SK-N-SH (cell line): ENCODE data around the gene VRK2. TPM values are rescaled to one million over a fixed set of nuclear protein-coding genes. Genes with fewer than 3 reads are reported as not detected.

Source experiments
- CTCF ChIA-PET: fragments of 300-600, 350-600 bp; formaldehyde crosslinking; extraction: SDS; loops from one replicate; lab custom pipeline; 2021; lab: Yijun Ruan, JAX
- POLR2A ChIA-PET: fragments of 350-600 bp; sonication (Branson Sonifier 250); formaldehyde crosslinking; extraction: SDS; loops from one replicate; lab custom pipeline; 2020; ENCODE audit warnings: antibody characterized with exemption, inconsistent platforms; lab: Yijun Ruan, JAX
- DNase-seq: peaks from one replicate; pipeline ENCODE4 v3.0.0; 2012
- H2AFZ ChIP-seq: fragments of 200-600 bp; sonication (generic); 2 replicates; pipeline ENCODE4 v1.8.1; 2016; ENCODE audit warnings: antibody characterized with exemption, mild to moderate bottlenecking, low read depth
- H3F3A ChIP-seq: fragments of 200-600 bp; sonication (generic); replicated peaks from 2 replicates; pipeline ENCODE3; 2016; ENCODE audit warnings: antibody characterized with exemption, mild to moderate bottlenecking; ENCODE audit not compliant: insufficient read depth
- H3K27ac ChIP-seq, 2 experiments: fragments of 200-500 bp in 1 of 2; fragments of 200-600 bp in 1 of 2; sonication (Bioruptor generic) in 1 of 2; sonication (generic), shearing (Covaris generic) in 1 of 2; 2 replicates each; pipeline versions ENCODE4 v1.5.1 to v1.6.1; 2014 to 2016; ENCODE audit warnings: low read depth in 2 of 2, inconsistent platforms in 1 of 2, low read length in 1 of 2, mild to moderate bottlenecking in 1 of 2, mixed read lengths in 1 of 2
- H3K27me3 ChIP-seq: fragments of 200-600 bp; sonication (generic), shearing (Covaris generic); 2 replicates; pipeline ENCODE4 v1.6.1; 2016; ENCODE audit warnings: mixed run types; ENCODE audit not compliant: insufficient read depth
- H3K36me3 ChIP-seq, 2 experiments: fragments of 200-500 bp in 1 of 2; fragments of 200-600 bp in 1 of 2; sonication (Bioruptor generic) in 1 of 2; sonication (generic) in 1 of 2; replicated peaks in 1 of 2; 2 replicates each; pipeline versions ENCODE3 to v1.5.1; 2014 to 2016; ENCODE audit warnings: low read length in 1 of 2, mild to moderate bottlenecking in 1 of 2; ENCODE audit not compliant: insufficient read depth in 2 of 2, control insufficient read depth in 1 of 2
- H3K4me1 ChIP-seq, 2 experiments: fragments of 200-500 bp in 1 of 2; fragments of 200-600 bp in 1 of 2; sonication (Bioruptor generic) in 1 of 2; sonication (generic), shearing (Covaris generic) in 1 of 2; 2 replicates each; pipeline versions ENCODE4 v1.5.1 to v1.6.1; 2014 to 2016; ENCODE audit warnings: low read depth in 1 of 2, low read length in 1 of 2, mixed run types in 1 of 2; ENCODE audit not compliant: insufficient read depth in 2 of 2, control insufficient read depth in 1 of 2
- H3K4me2 ChIP-seq: fragments of 200-600 bp; sonication (generic), shearing (Covaris generic); 2 replicates; pipeline ENCODE4 v1.6.1; 2017; ENCODE audit warnings: mixed run types
- H3K4me3 ChIP-seq, 2 experiments: fragments of 200-500 bp in 1 of 2; fragments of 200-600 bp in 1 of 2; sonication (Bioruptor generic) in 1 of 2; sonication (generic), shearing (Covaris generic) in 1 of 2; 2 replicates each; pipeline versions ENCODE4 v1.5.1 to v1.8.1; 2014 to 2016; ENCODE audit warnings: low read depth in 2 of 2, inconsistent platforms in 1 of 2, low read length in 1 of 2, mild to moderate bottlenecking in 1 of 2, mixed read lengths in 1 of 2, moderate library complexity in 1 of 2
- H3K79me2 ChIP-seq: fragments of 200-600 bp; sonication (generic); 2 replicates; pipeline ENCODE4 v1.8.1; 2017; ENCODE audit warnings: mild to moderate bottlenecking; ENCODE audit not compliant: insufficient read depth
- H3K9ac ChIP-seq: fragments of 200-600 bp; sonication (generic); 2 replicates; pipeline ENCODE4 v1.6.1; 2017; ENCODE audit warnings: mixed run types
- H3K9me2 ChIP-seq: fragments of 200-600 bp; sonication (generic); 2 replicates; pipeline ENCODE4 v1.6.1; 2017; ENCODE audit warnings: mixed run types
- H3K9me3 ChIP-seq: fragments of 200-600 bp; sonication (generic); 2 replicates; pipeline ENCODE4 v1.6.1; 2017; ENCODE audit warnings: mixed run types, mild to moderate bottlenecking, moderate library complexity
- H4K20me1 ChIP-seq: fragments of 200-600 bp; sonication (generic); 2 replicates; pipeline ENCODE4 v1.6.1; 2017; ENCODE audit warnings: mild to moderate bottlenecking, mixed run types; ENCODE audit not compliant: insufficient read depth
- CHD2 ChIP-seq: fragments of 150-350 bp; IDR thresholded peaks from 2 replicates; pipeline ENCODE4 v1.6.1; 2018; ENCODE audit warnings: low read length; ENCODE audit not compliant: partially characterized antibody
- ELF1 ChIP-seq: IDR thresholded peaks from 2 replicates; pipeline ENCODE4 v1.4.0; 2012
- EP300 ChIP-seq, 2 experiments: IDR thresholded peaks; 2 replicates each; pipeline versions ENCODE4 v1.4.0 to v1.6.1; 2012; ENCODE audit warnings: borderline replicate concordance in 1 of 2, low read depth in 1 of 2, low read length in 1 of 2
- EZH2phosphoT487 ChIP-seq: fragments of 200-600 bp; sonication (generic); IDR thresholded peaks from 2 replicates; pipeline ENCODE4 v1.6.1; 2017; ENCODE audit warnings: low read depth, mixed run types, mild to moderate bottlenecking, antibody characterized with exemption, moderate library complexity, borderline replicate concordance
- FOSL2 ChIP-seq: IDR thresholded peaks from 2 replicates; pipeline ENCODE4 v1.4.0; 2012; ENCODE audit warnings: low read depth, mild to moderate bottlenecking, moderate library complexity, borderline replicate concordance
- FOXM1 ChIP-seq: IDR thresholded peaks from 2 replicates; pipeline ENCODE4 v1.4.0; 2012; ENCODE audit warnings: low read depth, mild to moderate bottlenecking
- JUND ChIP-seq: IDR thresholded peaks from 2 replicates; pipeline ENCODE4 v1.4.0; 2012
- MAX ChIP-seq: IDR thresholded peaks from 2 replicates; pipeline ENCODE4 v1.4.0; 2012; ENCODE audit warnings: low read depth
- NFIC ChIP-seq: IDR thresholded peaks from 2 replicates; pipeline ENCODE4 v1.4.0; 2012; ENCODE audit warnings: borderline replicate concordance
- RCOR1 ChIP-seq: fragments of 150-350 bp; IDR thresholded peaks from 2 replicates; pipeline ENCODE4 v1.6.1; 2017; ENCODE audit warnings: antibody characterized with exemption, low read length
- RXRA ChIP-seq: IDR thresholded peaks from 2 replicates; pipeline ENCODE4 v1.4.0; 2012; ENCODE audit warnings: low read depth, mild to moderate bottlenecking, borderline replicate concordance
- SIN3A ChIP-seq: IDR thresholded peaks from 2 replicates; pipeline ENCODE4 v1.6.1; 2012; ENCODE audit warnings: low read depth, mild to moderate bottlenecking, low read length, moderate library complexity, borderline replicate concordance
- TCF12 ChIP-seq: IDR thresholded peaks from 2 replicates; pipeline ENCODE4 v1.4.0; 2012
- TEAD4 ChIP-seq: IDR thresholded peaks from 2 replicates; pipeline ENCODE4 v1.4.0; 2012; ENCODE audit warnings: mild to moderate bottlenecking, borderline replicate concordance; ENCODE audit not compliant: insufficient read depth
- USF1 ChIP-seq: IDR thresholded peaks from 2 replicates; pipeline ENCODE4 v1.4.0; 2012; ENCODE audit warnings: low read depth, borderline replicate concordance
- USF2 ChIP-seq: fragments of 150-350 bp; IDR thresholded peaks from 2 replicates; pipeline ENCODE4 v1.6.1; 2017; ENCODE audit warnings: antibody characterized with exemption, low read length, low read depth, borderline replicate concordance
- YY1 ChIP-seq: IDR thresholded peaks from 2 replicates; pipeline ENCODE4 v1.4.0; 2012; ENCODE audit warnings: low read depth, mild to moderate bottlenecking
- WGBS: methylation state at CpG from one replicate; pipeline ENCODE4 v1.1.6; 2017; ENCODE audit warnings: low lambda C conversion rate; 5-methylcytosine and 5-hydroxymethylcytosine counted together
- polyA plus RNA-seq, 3 experiments: library from polyadenylated mRNA; depleted of rRNA; stranded (reverse); fragments of >200 nt; gene quantifications; 2 replicates each; pipeline ENCODE4 v1.2.3, GENCODE V29; 2012
- TF ChIP-seq, protein P1 (sequence below): fragments of 200-600 bp; sonication (generic); IDR thresholded peaks from 2 replicates; pipeline ENCODE4 v1.6.1; 2017; ENCODE audit warnings: antibody characterized with exemption, mild to moderate bottlenecking, moderate library complexity

The VRK2 gene
- polyA plus RNA-seq, 1 of the 3 experiments (the other 2 are of a cell fraction), result not detected

GRCh38 chr2:58072102-58072501 is 25.5 kb downstream of the VRK2 start:
- H3F3A ChIP-seq, result no peaks in the 10 kb centered on the region
- H3K79me2 ChIP-seq, result no peaks in the 10 kb centered on the region
- WGBS, result 84% methylated on average over 1 of the region's 1 CpG
- ChIA-PET CTCF (no interaction called here), POLR2A (no interaction called here)
- H3K27ac ChIP-seq, result no peak overlapping the region
- TF ChIP-seq JUND, result no peak
- TF ChIP-seq, protein P1, sequence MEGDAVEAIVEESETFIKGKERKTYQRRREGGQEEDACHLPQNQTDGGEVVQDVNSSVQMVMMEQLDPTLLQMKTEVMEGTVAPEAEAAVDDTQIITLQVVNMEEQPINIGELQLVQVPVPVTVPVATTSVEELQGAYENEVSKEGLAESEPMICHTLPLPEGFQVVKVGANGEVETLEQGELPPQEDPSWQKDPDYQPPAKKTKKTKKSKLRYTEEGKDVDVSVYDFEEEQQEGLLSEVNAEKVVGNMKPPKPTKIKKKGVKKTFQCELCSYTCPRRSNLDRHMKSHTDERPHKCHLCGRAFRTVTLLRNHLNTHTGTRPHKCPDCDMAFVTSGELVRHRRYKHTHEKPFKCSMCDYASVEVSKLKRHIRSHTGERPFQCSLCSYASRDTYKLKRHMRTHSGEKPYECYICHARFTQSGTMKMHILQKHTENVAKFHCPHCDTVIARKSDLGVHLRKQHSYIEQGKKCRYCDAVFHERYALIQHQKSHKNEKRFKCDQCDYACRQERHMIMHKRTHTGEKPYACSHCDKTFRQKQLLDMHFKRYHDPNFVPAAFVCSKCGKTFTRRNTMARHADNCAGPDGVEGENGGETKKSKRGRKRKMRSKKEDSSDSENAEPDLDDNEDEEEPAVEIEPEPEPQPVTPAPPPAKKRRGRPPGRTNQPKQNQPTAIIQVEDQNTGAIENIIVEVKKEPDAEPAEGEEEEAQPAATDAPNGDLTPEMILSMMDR, result no peak
- DNase-seq, result no peak
- no peaks in the 10 kb centered on the region for H3K27me3 ChIP-seq
- H3K4me1 ChIP-seq, result no peaks in the 10 kb centered on the region
- no peaks in the 10 kb centered on the region for H4K20me1 ChIP-seq
- no peak overlapping the region for H3K4me2 ChIP-seq
- H3K9me3 ChIP-seq, result no peaks in the 10 kb centered on the region
- H3K36me3 ChIP-seq, result no peaks in the 10 kb centered on the region
- H3K9ac ChIP-seq, result no peak overlapping the region
- no peak overlapping the region for H3K4me3 ChIP-seq
- H3K9me2 ChIP-seq, result no peaks in the 10 kb centered on the region
- no peak overlapping the region for H2AFZ ChIP-seq

- Histone ChIP-seq H3K27me3 (no peaks in the 10 kb centered on the region), H3K4me2 (no peak overlapping the region)
- TF ChIP-seq SIN3A (no peak), TEAD4 (no peak), USF2 (no peak), FOXM1 (no peak), TCF12 (no peak), MAX (no peak), NFIC (no peak), CHD2 (no peak), RCOR1 (no peak), ELF1 (no peak), EZH2phosphoT487 (no peak), FOSL2 (no peak), RXRA (no peak), EP300 (IDR thresholded peaks at IDR 0.05; ENCODE audit: borderline replicate concordance in 1 of 2, low read depth in 1 of 2, low read length in 1 of 2) (no peak), YY1 (no peak), USF1 (no peak)
- TF ChIP-seq, all 33 proteins: peak for 0
- POLR2A ChIA-PET, result no interaction called here
- Histone ChIP-seq H2AFZ (no peak overlapping the region), H3K36me3 (no peaks in the 10 kb centered on the region), H4K20me1 (no peaks in the 10 kb centered on the region), H3K79me2 (no peaks in the 10 kb centered on the region), H3K27ac (no peak overlapping the region), H3K9me2 (no peaks in the 10 kb centered on the region), H3K4me3 (no peak overlapping the region), H3K4me1 (no peaks in the 10 kb centered on the region), H3F3A (no peaks in the 10 kb centered on the region), H3K9ac (no peak overlapping the region), H3K9me3 (no peaks in the 10 kb centered on the region)
- 73% methylated on average over 3 of the region's 3 CpGs for WGBS
- no peak for DNase-seq
- CTCF ChIA-PET, result no interaction called here
Observed at GRCh38 chr2:58073008-58073407, 26.4 kb downstream of the VRK2 start.
